H9 (cell line): ENCODE measurements around the gene TEX264. TPM values are rescaled to one million over a fixed set of nuclear protein-coding genes. Genes with fewer than 3 reads are reported as not detected.
A peak's percentile ranks its signal among the peaks of the same experiment; 100 is the strongest.

Source experiments
- DNase-seq: peaks from one replicate; pipeline ENCODE4 v3.0.0-alpha.2; 2017
- H2AFZ ChIP-seq: one replicate; pipeline ENCODE4 v1.6.1; 2013; ENCODE audit warnings: mild to moderate bottlenecking, low read length, control low read depth, moderate library complexity
- H2AK5ac ChIP-seq: 2 replicates; pipeline ENCODE4 v1.6.1; 2013; ENCODE audit warnings: low read length, control low read depth, mixed read lengths; ENCODE audit not compliant: insufficient read length
- H2BK120ac ChIP-seq: one replicate; pipeline ENCODE4 v1.6.1; 2013; ENCODE audit warnings: low read depth, mild to moderate bottlenecking, low read length, control low read depth, inconsistent platforms; ENCODE audit not compliant: poor library complexity, severe bottlenecking
- H2BK12ac ChIP-seq: 2 replicates; pipeline ENCODE4 v1.6.1; 2013; ENCODE audit warnings: low read length, control low read depth, mixed read lengths, low read depth; ENCODE audit not compliant: insufficient read length
- H2BK15ac ChIP-seq: 2 replicates; pipeline ENCODE4 v1.6.1; 2013; ENCODE audit warnings: low read depth, low read length, control low read depth
- H2BK20ac ChIP-seq: one replicate; pipeline ENCODE4 v1.6.1; 2013; ENCODE audit warnings: low read depth, mild to moderate bottlenecking, low read length, control low read depth, inconsistent platforms; ENCODE audit not compliant: poor library complexity, severe bottlenecking
- H2BK5ac ChIP-seq: 2 replicates; pipeline ENCODE4 v1.6.1; 2013; ENCODE audit warnings: low read length, control low read depth, mixed read lengths; ENCODE audit not compliant: insufficient read length
- H3K14ac ChIP-seq: 2 replicates; pipeline ENCODE4 v1.6.1; 2013; ENCODE audit warnings: low read length, control low read depth; ENCODE audit not compliant: insufficient read depth
- H3K18ac ChIP-seq: 2 replicates; pipeline ENCODE4 v1.6.1; 2013; ENCODE audit warnings: low read depth, mild to moderate bottlenecking, mixed read lengths, low read length, control low read depth; ENCODE audit not compliant: insufficient read length
- H3K23ac ChIP-seq: 2 replicates; pipeline ENCODE4 v1.6.1; 2013; ENCODE audit warnings: low read length, control low read depth, mixed read lengths, low read depth; ENCODE audit not compliant: insufficient read length
- H3K23me2 ChIP-seq: 2 replicates; pipeline ENCODE4 v1.6.1; 2013; ENCODE audit warnings: low read depth, mild to moderate bottlenecking, mixed read lengths, low read length, control low read depth; ENCODE audit not compliant: insufficient read length, poor library complexity, severe bottlenecking
- H3K27ac ChIP-seq: 2 replicates; pipeline ENCODE4 v1.5.1; 2013; ENCODE audit warnings: low read length, control low read depth, mixed read lengths, low read depth; ENCODE audit not compliant: insufficient read length
- H3K27me3 ChIP-seq: 2 replicates; pipeline ENCODE4 v1.6.1; 2013; ENCODE audit warnings: low read length, control low read depth, inconsistent platforms; ENCODE audit not compliant: insufficient read depth
- H3K4ac ChIP-seq: 2 replicates; pipeline ENCODE4 v1.6.1; 2013; ENCODE audit warnings: low read depth, mild to moderate bottlenecking, control low read depth, inconsistent platforms, low read length, moderate library complexity
- H3K4me1 ChIP-seq: 2 replicates; pipeline ENCODE4 v1.6.1; 2013; ENCODE audit warnings: low read length, control low read depth, inconsistent platforms; ENCODE audit not compliant: insufficient read depth
- H3K4me2 ChIP-seq: 2 replicates; pipeline ENCODE4 v1.6.1; 2013; ENCODE audit warnings: low read length, control low read depth, mixed read lengths; ENCODE audit not compliant: insufficient read length, insufficient read depth
- H3K56ac ChIP-seq: 2 replicates; pipeline ENCODE4 v1.6.1; 2013; ENCODE audit warnings: low read depth, mild to moderate bottlenecking, mixed read lengths, low read length, control low read depth; ENCODE audit not compliant: insufficient read length
- H3K79me1 ChIP-seq: 2 replicates; pipeline ENCODE4 v1.6.1; 2013; ENCODE audit warnings: low read depth, mild to moderate bottlenecking, moderate library complexity, low read length, control low read depth, inconsistent platforms; ENCODE audit not compliant: insufficient read depth, poor library complexity, severe bottlenecking
- H3K79me2 ChIP-seq: 2 replicates; pipeline ENCODE4 v1.6.1; 2013; ENCODE audit warnings: low read length, control low read depth, inconsistent platforms; ENCODE audit not compliant: insufficient read depth
- H3K9ac ChIP-seq: 2 replicates; pipeline ENCODE4 v1.6.1; 2013; ENCODE audit warnings: low read length, control low read depth, mixed read lengths; ENCODE audit not compliant: insufficient read length; ENCODE audit errors: extremely low read depth
- H3K9me3 ChIP-seq: one replicate; pipeline ENCODE4 v1.6.1; 2013; ENCODE audit warnings: low read depth, low read length, inconsistent platforms; ENCODE audit not compliant: control insufficient read depth
- H3T11ph ChIP-seq: one replicate; pipeline ENCODE4 v1.6.1; 2013; ENCODE audit warnings: mild to moderate bottlenecking, low read length, control low read depth, inconsistent platforms
- H4K20me1 ChIP-seq: one replicate; pipeline ENCODE4 v1.6.1; 2013; ENCODE audit not compliant: control insufficient read depth, insufficient read length, insufficient read depth
- H4K5ac ChIP-seq: 2 replicates; pipeline ENCODE4 v1.6.1; 2013; ENCODE audit warnings: low read depth, mild to moderate bottlenecking, mixed read lengths, low read length, control low read depth; ENCODE audit not compliant: insufficient read length
- H4K8ac ChIP-seq: replicated peaks from 2 replicates; pipeline ENCODE4 v1.6.1; 2013; ENCODE audit warnings: low read length, control low read depth, mixed read lengths, low read depth; ENCODE audit not compliant: insufficient read length
- H4K91ac ChIP-seq: 2 replicates; pipeline ENCODE4 v1.6.1; 2013; ENCODE audit warnings: low read depth, mild to moderate bottlenecking, moderate library complexity, mixed read lengths, low read length, control low read depth; ENCODE audit not compliant: insufficient read length
- H3K27ac Mint-ChIP-seq, 3 experiments: 2 replicates in 2 of 3; 3 replicates in 1 of 3; pipeline ENCODE4 v1.8.0; 2020 to 2021; ENCODE audit warnings: mixed read lengths in 3 of 3, mild to moderate bottlenecking in 1 of 3, moderate library complexity in 1 of 3
- H3K27me3 Mint-ChIP-seq: 2 replicates; pipeline ENCODE4 v1.8.0; 2021; ENCODE audit warnings: low read depth, mild to moderate bottlenecking, moderate library complexity, mixed read lengths
- H3K36me3 Mint-ChIP-seq, 3 experiments: 2 replicates in 2 of 3; 3 replicates in 1 of 3; pipeline ENCODE4 v1.8.0; 2020 to 2021; ENCODE audit warnings: low read depth in 3 of 3, mixed read lengths in 3 of 3; ENCODE audit not compliant: insufficient read depth in 1 of 3
- H3K4me1 Mint-ChIP-seq, 2 experiments: 2 replicates each; pipeline ENCODE4 v1.8.0; 2020; ENCODE audit warnings: mixed read lengths in 2 of 2
- H3K4me3 Mint-ChIP-seq, 2 experiments: 2 replicates in 1 of 2; 3 replicates in 1 of 2; pipeline ENCODE4 v1.8.0; 2020 to 2021; ENCODE audit warnings: mild to moderate bottlenecking in 2 of 2, mixed read lengths in 2 of 2, moderate library complexity in 1 of 2
- H3K9me3 Mint-ChIP-seq, 2 experiments: 2 replicates in 1 of 2; 3 replicates in 1 of 2; pipeline ENCODE4 v1.8.0; 2020; ENCODE audit warnings: mild to moderate bottlenecking in 2 of 2, mixed read lengths in 2 of 2, moderate library complexity in 1 of 2
- CTCF ChIP-seq: fragments of 200-600 bp; sonication (generic); conservative IDR thresholded peaks from 3 replicates; pipeline ENCODE4 v1.8.0; 2021; ENCODE audit warnings: antibody characterized with exemption, mild to moderate bottlenecking
- WGBS: extraction: QIAGEN DNeasy Blood & Tissue Kit; methylation state at CpG from one replicate; pipeline ENCODE4 v1.1.7; 2013; ENCODE audit warnings: missing lambda C conversion rate, low lambda C conversion rate, mixed read lengths; ENCODE audit not compliant: insufficient read length; ENCODE audit errors: extremely low coverage; 5-methylcytosine and 5-hydroxymethylcytosine counted together
- total RNA-seq: library from RNA; stranded (reverse); gene quantifications from 2 replicates; pipeline ENCODE4 v1.2.1, GENCODE V29; 2021

Gene TEX264
- total RNA-seq, 1 experiment from 2014 or later, result 17.3 TPM

GRCh38 chr3:51733859-51734571 lies 63.0 kb downstream of the TEX264 start:
- no peak for DNase-seq
- H3K4me1 ChIP-seq, result no peaks in the 10 kb centered on the region
- H3K4me3 Mint-ChIP-seq, result no peak overlapping the region
- H3K14ac ChIP-seq, result no peak overlapping the region
- no peaks in the 10 kb centered on the region for H3K79me2 ChIP-seq
- H4K91ac ChIP-seq, result no peak overlapping the region
- no peak overlapping the region for H3K27ac Mint-ChIP-seq
- no peak overlapping the region for H2BK20ac ChIP-seq
- no peaks in the 10 kb centered on the region for H4K20me1 ChIP-seq
- 0 out of 7 replicates have a peak, but pooled peaks cover 0 to 3% (median 0%) of the 10 kb centered on the region in 3 experiments for H3K36me3 Mint-ChIP-seq
- H4K8ac ChIP-seq, result no peak overlapping the region
- no peak overlapping the region for H2BK12ac ChIP-seq
- no peak overlapping the region for H3K4ac ChIP-seq
- no peak for TF ChIP-seq CTCF
- no peaks in the 10 kb centered on the region for H3K23me2 ChIP-seq
- no CpG with 5 or more reads among the region's 4 CpGs for WGBS
- H2BK5ac ChIP-seq, result no peak overlapping the region
- no peaks in the 10 kb centered on the region for H3K27me3 ChIP-seq
- H3K27me3 Mint-ChIP-seq, result no peaks in the 10 kb centered on the region; the same call in none of the 2 replicates
- no peak overlapping the region for H3T11ph ChIP-seq
- H3K56ac ChIP-seq, result no peak overlapping the region
- no peaks in the 10 kb centered on the region; a peak in 2 of 5 replicates for H3K9me3 Mint-ChIP-seq
- no peak overlapping the region for H3K9ac ChIP-seq
- no peak overlapping the region for H2BK15ac ChIP-seq
- H3K18ac ChIP-seq, result no peak overlapping the region
- H3K4me1 Mint-ChIP-seq, result peaks cover 17 to 26% of the 10 kb centered on the region in 2 experiments
- no peak overlapping the region for H2BK120ac ChIP-seq
- H3K23ac ChIP-seq, result no peak overlapping the region
- H3K9me3 ChIP-seq, result no peaks in the 10 kb centered on the region
- no peak overlapping the region for H3K4me2 ChIP-seq
- H2AFZ ChIP-seq, result peak overlapping the region; percentile 86
- H3K79me1 ChIP-seq, result no peaks in the 10 kb centered on the region
- no peak overlapping the region for H3K27ac ChIP-seq
- H4K5ac ChIP-seq, result no peak overlapping the region
- no peak overlapping the region for H2AK5ac ChIP-seq
